ENCODE measurements around the gene MGLL.

Gene MGLL

GRCh38 chr3:127787571-127788365 is 34.5 kb downstream of the MGLL start:
- no peak for DNase-seq

GRCh38 chr3:127787071-127787490 is 35.2 kb downstream of the MGLL start:
- no peak for DNase-seq

- DNase-seq, result no peak
These were observed 35.8 kb downstream of the MGLL start for GRCh38 chr3:127786353-127787070.

GRCh38 chr3:127785711-127786265 is 36.5 kb downstream of the MGLL start:
- no peak for DNase-seq

- DNase-seq, result no peak
These were observed 37.2 kb downstream of the MGLL start for GRCh38 chr3:127784865-127785710.

GRCh38 chr3:127784283-127784682 is 38.0 kb downstream of the MGLL start:
- no peak for DNase-seq

- no peak for DNase-seq
These were observed 38.6 kb downstream of the MGLL start for GRCh38 chr3:127783642-127784160.

- DNase-seq, result no peak
These were observed 39.1 kb downstream of the MGLL start for GRCh38 chr3:127783166-127783565.

- no peak for DNase-seq
These were observed 40.8 kb downstream of the MGLL start for GRCh38 chr3:127781411-127782001.

- DNase-seq, result no peak
These were observed 41.5 kb downstream of the MGLL start for GRCh38 chr3:127780536-127781400.

GRCh38 chr3:127779747-127780146 is 42.6 kb downstream of the MGLL start:
- no peak for DNase-seq

GRCh38 chr3:127777921-127778656 is 44.2 kb downstream of the MGLL start:
- DNase-seq, result no peak

- DNase-seq, result no peak
These were observed 45.0 kb downstream of the MGLL start for GRCh38 chr3:127777332-127777731.

GRCh38 chr3:127776347-127776746 is 46.0 kb downstream of the MGLL start:
- DNase-seq, result no peak

- no peak for DNase-seq
These were observed 46.8 kb downstream of the MGLL start for GRCh38 chr3:127775398-127776109.

- no peak for DNase-seq
These were observed 47.7 kb downstream of the MGLL start for GRCh38 chr3:127774647-127775046.

GRCh38 chr3:127773752-127774395 is 48.4 kb downstream of the MGLL start:
- no peak for DNase-seq

GRCh38 chr3:127772827-127773751 is 49.2 kb downstream of the MGLL start:
- no peak for DNase-seq

Measured in NCI-H226 (cell line).